ENCODE data around the gene TMSB15C. TPM values are rescaled to one million over a fixed set of nuclear protein-coding genes. Genes with fewer than 3 reads are reported as not detected.
"Not testable (repeated sequence)": the region's sequence is repeated elsewhere in the genome, so short reads cannot be mapped to it uniquely, and the experiment has no call there.

TMSB15C gene
- total and polyA plus RNA-seq, 2 experiments from 2014 or later = 0.39 to 4.1 TPM

GRCh38 chrX:104085919-104086318 is 9.9 kb upstream of the TMSB15C start:
- TF ChIP-seq EZH2phosphoT487 (IDR thresholded peaks at IDR 0.05; ENCODE audit: insufficient read depth, low read depth) (no peak), EZH2 (IDR thresholded peaks at IDR 0.05; ENCODE audit: insufficient read depth, poor library complexity, severe bottlenecking) (no peak)
- Histone ChIP-seq H3K4me1 (ENCODE audit: insufficient read depth) (no peaks in the 10 kb centered on the region), H3K9me3 (ENCODE audit: low read depth) (no peaks in the 10 kb centered on the region), H3K27me3 (replicated peaks; ENCODE audit: insufficient read depth) (no peaks in the 10 kb centered on the region), H3K36me3 (ENCODE audit: low read depth) (no peaks in the 10 kb centered on the region), H3K9me2 (ENCODE audit: insufficient read depth) (no peaks in the 10 kb centered on the region), H2AFZ (no peak overlapping the region), H3K79me2 (ENCODE audit: insufficient read depth) (no peaks in the 10 kb centered on the region), H3F3A (ENCODE audit: insufficient read depth) (no peaks in the 10 kb centered on the region), H3K27ac (no peak overlapping the region), H4K20me1 (ENCODE audit: insufficient read depth) (no peaks in the 10 kb centered on the region), H3K9ac (no peak overlapping the region), H3K4me2 (ENCODE audit: unreplicated experiment) (no peak overlapping the region), H3K4me3 (no peak overlapping the region)
- in situ Hi-C loops (cut with MboI) = no loop called here
- DNase-seq = no peak
- WGBS, 2 experiments (ENCODE audit: low coverage in 1 of 2, low lambda C conversion rate in 2 of 2, missing lambda C conversion rate in 2 of 2) = 48 to 53% methylated on average over 4 to 7 of the region's 7 CpGs

- no peak overlapping the region for H3K27ac ChIP-seq
- in situ Hi-C loops (cut with MboI) = no loop called here
- H3K4me1 ChIP-seq (ENCODE audit: insufficient read depth) = no peaks in the 10 kb centered on the region
- H3F3A ChIP-seq (ENCODE audit: insufficient read depth) = no peaks in the 10 kb centered on the region
- 61% methylated on average over 6 of the region's 7 CpGs for WGBS, 2 experiments (ENCODE audit: low coverage in 1 of 2, low lambda C conversion rate in 2 of 2, missing lambda C conversion rate in 2 of 2)
- no peak overlapping the region for H3K9ac ChIP-seq
- no peaks in the 10 kb centered on the region for H3K27me3 ChIP-seq (replicated peaks; ENCODE audit: insufficient read depth)
- H3K4me3 ChIP-seq = no peak overlapping the region
- H2AFZ ChIP-seq = no peak overlapping the region
- no peaks in the 10 kb centered on the region for H3K9me3 ChIP-seq (ENCODE audit: low read depth)
- no peaks in the 10 kb centered on the region for H3K36me3 ChIP-seq (ENCODE audit: low read depth)
- no peak for DNase-seq
- TF ChIP-seq EZH2 (IDR thresholded peaks at IDR 0.05; ENCODE audit: insufficient read depth, poor library complexity, severe bottlenecking) (no peak), EZH2phosphoT487 (IDR thresholded peaks at IDR 0.05; ENCODE audit: insufficient read depth, low read depth) (no peak)
- no peaks in the 10 kb centered on the region for H4K20me1 ChIP-seq (ENCODE audit: insufficient read depth)
- no peak overlapping the region for H3K4me2 ChIP-seq (ENCODE audit: unreplicated experiment)
- H3K9me2 ChIP-seq (ENCODE audit: insufficient read depth) = no peaks in the 10 kb centered on the region
- H3K79me2 ChIP-seq (ENCODE audit: insufficient read depth) = no peaks in the 10 kb centered on the region
Observed at GRCh38 chrX:104085477-104085876, 9.4 kb upstream of the TMSB15C start.

- Histone ChIP-seq H2AFZ (no peak overlapping the region), H3K4me3 (no peak overlapping the region), H3K9me2 (ENCODE audit: insufficient read depth) (no peaks in the 10 kb centered on the region), H3K9ac (no peak overlapping the region), H3K27me3 (replicated peaks; ENCODE audit: insufficient read depth) (no peaks in the 10 kb centered on the region), H3K9me3 (ENCODE audit: low read depth) (no peaks in the 10 kb centered on the region), H3K79me2 (ENCODE audit: insufficient read depth) (no peaks in the 10 kb centered on the region), H3K27ac (no peak overlapping the region), H3K36me3 (ENCODE audit: low read depth) (no peaks in the 10 kb centered on the region), H3K4me2 (ENCODE audit: unreplicated experiment) (no peak overlapping the region), H3F3A (ENCODE audit: insufficient read depth) (no peaks in the 10 kb centered on the region), H4K20me1 (ENCODE audit: insufficient read depth) (no peaks in the 10 kb centered on the region), H3K4me1 (ENCODE audit: insufficient read depth) (no peaks in the 10 kb centered on the region)
- in situ Hi-C loops (cut with MboI) = no loop called here
- DNase-seq = no peak
- TF ChIP-seq EZH2phosphoT487 (IDR thresholded peaks at IDR 0.05; ENCODE audit: insufficient read depth, low read depth) (no peak), EZH2 (IDR thresholded peaks at IDR 0.05; ENCODE audit: insufficient read depth, poor library complexity, severe bottlenecking) (no peak)
- WGBS, 2 experiments (ENCODE audit: low coverage in 1 of 2, low lambda C conversion rate in 2 of 2, missing lambda C conversion rate in 2 of 2) = 9 to 20% methylated on average over 1 to 2 of the region's 5 CpGs
Observed at GRCh38 chrX:104084534-104085277, 8.7 kb upstream of the TMSB15C start.

GRCh38 chrX:104084063-104084462 is 8.0 kb upstream of the TMSB15C start:
- in situ Hi-C loops (cut with MboI) = no loop called here
- no peak overlapping the region for H3K27ac ChIP-seq
- no peak for DNase-seq
- no peaks in the 10 kb centered on the region for H3K79me2 ChIP-seq (ENCODE audit: insufficient read depth)
- H3K4me1 ChIP-seq (ENCODE audit: insufficient read depth) = no peaks in the 10 kb centered on the region
- H3K36me3 ChIP-seq (ENCODE audit: low read depth) = no peaks in the 10 kb centered on the region
- no peaks in the 10 kb centered on the region for H4K20me1 ChIP-seq (ENCODE audit: insufficient read depth)
- H3K9me2 ChIP-seq (ENCODE audit: insufficient read depth) = no peaks in the 10 kb centered on the region
- H3K9me3 ChIP-seq (ENCODE audit: low read depth) = no peaks in the 10 kb centered on the region
- no peaks in the 10 kb centered on the region for H3F3A ChIP-seq (ENCODE audit: insufficient read depth)
- H3K27me3 ChIP-seq (replicated peaks; ENCODE audit: insufficient read depth) = no peaks in the 10 kb centered on the region
- no peak overlapping the region for H3K4me2 ChIP-seq (ENCODE audit: unreplicated experiment)
- no peak overlapping the region for H2AFZ ChIP-seq
- H3K9ac ChIP-seq = no peak overlapping the region
- 25 to 44% methylated on average over 1 of the region's 4 CpGs for WGBS, 2 experiments (ENCODE audit: low coverage in 1 of 2, low lambda C conversion rate in 2 of 2, missing lambda C conversion rate in 2 of 2)
- H3K4me3 ChIP-seq = no peak overlapping the region
- TF ChIP-seq EZH2 (IDR thresholded peaks at IDR 0.05; ENCODE audit: insufficient read depth, poor library complexity, severe bottlenecking) (no peak), EZH2phosphoT487 (IDR thresholded peaks at IDR 0.05; ENCODE audit: insufficient read depth, low read depth) (no peak)

GRCh38 chrX:104077854-104078253 is 1.8 kb upstream of the TMSB15C start:
- H3K27me3 ChIP-seq (replicated peaks; ENCODE audit: insufficient read depth); H3K27ac ChIP-seq; H3K36me3 ChIP-seq (ENCODE audit: low read depth); H3K4me2 ChIP-seq (ENCODE audit: unreplicated experiment); H2AFZ ChIP-seq; H3K4me3 ChIP-seq; DNase-seq; H3F3A ChIP-seq (ENCODE audit: insufficient read depth); H3K9me2 ChIP-seq (ENCODE audit: insufficient read depth); H3K79me2 ChIP-seq (ENCODE audit: insufficient read depth); H4K20me1 ChIP-seq (ENCODE audit: insufficient read depth); H3K4me1 ChIP-seq (ENCODE audit: insufficient read depth); H3K9ac ChIP-seq; H3K9me3 ChIP-seq (ENCODE audit: low read depth); in situ Hi-C loops (cut with MboI): not testable (repeated sequence)
- WGBS, 2 experiments (ENCODE audit: low coverage in 1 of 2, low lambda C conversion rate in 2 of 2, missing lambda C conversion rate in 2 of 2) = no CpG with 5 or more reads among the region's 6 CpGs

GRCh38 chrX:104062636-104063035 is 13.4 kb downstream of the TMSB15C start:
- H3K36me3 ChIP-seq (ENCODE audit: low read depth); H2AFZ ChIP-seq; DNase-seq; H3K4me2 ChIP-seq (ENCODE audit: unreplicated experiment); H3K79me2 ChIP-seq (ENCODE audit: insufficient read depth); H3K9me3 ChIP-seq (ENCODE audit: low read depth); H3F3A ChIP-seq (ENCODE audit: insufficient read depth); H4K20me1 ChIP-seq (ENCODE audit: insufficient read depth); H3K4me1 ChIP-seq (ENCODE audit: insufficient read depth); H3K27ac ChIP-seq; H3K9me2 ChIP-seq (ENCODE audit: insufficient read depth); H3K27me3 ChIP-seq (replicated peaks; ENCODE audit: insufficient read depth); H3K9ac ChIP-seq; in situ Hi-C loops (cut with MboI); H3K4me3 ChIP-seq: not testable (repeated sequence)
- WGBS, 2 experiments (ENCODE audit: low coverage in 1 of 2, low lambda C conversion rate in 2 of 2, missing lambda C conversion rate in 2 of 2) = 72 to 80% methylated on average over 8 to 9 of the region's 18 CpGs

GRCh38 chrX:104054956-104055355 is 21.1 kb downstream of the TMSB15C start:
- no CpG with 5 or more reads among the region's 13 CpGs for WGBS, 2 experiments (ENCODE audit: low coverage in 1 of 2, low lambda C conversion rate in 2 of 2, missing lambda C conversion rate in 2 of 2)
- H3F3A ChIP-seq (ENCODE audit: insufficient read depth); H4K20me1 ChIP-seq (ENCODE audit: insufficient read depth); H3K4me2 ChIP-seq (ENCODE audit: unreplicated experiment); H2AFZ ChIP-seq; H3K79me2 ChIP-seq (ENCODE audit: insufficient read depth); H3K4me1 ChIP-seq (ENCODE audit: insufficient read depth); H3K9me2 ChIP-seq (ENCODE audit: insufficient read depth); H3K4me3 ChIP-seq; in situ Hi-C loops (cut with MboI); H3K9ac ChIP-seq; H3K36me3 ChIP-seq (ENCODE audit: low read depth); H3K9me3 ChIP-seq (ENCODE audit: low read depth); H3K27me3 ChIP-seq (replicated peaks; ENCODE audit: insufficient read depth); DNase-seq; H3K27ac ChIP-seq: not testable (repeated sequence)
